ENCODE results near the gene GNLY.

GNLY gene

DNA sequence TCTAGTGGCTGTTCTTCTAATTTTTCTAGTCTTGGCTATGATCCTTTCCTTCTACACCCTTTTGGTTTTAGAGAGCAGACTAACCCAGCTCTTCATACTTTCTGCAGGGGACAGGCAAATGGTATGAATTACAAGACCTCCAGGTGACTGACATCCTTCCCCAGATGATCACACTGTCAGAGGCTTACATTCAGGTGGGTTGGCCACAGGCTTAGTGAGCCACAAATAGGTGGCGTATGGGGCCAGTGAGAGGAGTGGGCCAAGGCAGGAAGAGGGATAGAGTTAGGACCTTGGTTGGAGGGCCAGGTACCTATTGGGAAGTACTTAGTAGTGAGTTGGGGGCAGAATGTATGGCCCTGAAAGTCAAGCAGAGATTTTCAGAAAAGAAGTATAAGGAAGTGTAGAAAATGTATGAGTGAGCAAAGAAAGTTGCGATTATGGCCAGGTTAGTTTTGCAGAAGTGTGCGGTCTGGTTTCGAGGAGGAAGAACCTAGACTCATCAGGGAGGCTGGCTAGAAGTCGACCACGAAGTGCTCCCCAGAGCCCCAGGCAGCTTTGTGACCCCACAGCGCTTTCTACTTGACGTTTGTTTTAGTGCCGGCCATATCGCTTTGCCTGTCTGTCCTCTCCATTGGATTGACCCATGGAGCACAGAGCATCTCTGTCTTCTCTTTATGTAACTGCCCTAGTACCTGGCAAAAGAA lies 46.2 kb upstream of the GNLY start:
- Histone ChIP-seq H3K27me3 (ENCODE audit: insufficient read depth, low read length) (no peaks in the 10 kb centered on the region), H2AFZ (ENCODE audit: low read length) (no peak overlapping the region), H3K27ac (ENCODE audit: low read depth, low read length, poor library complexity, severe bottlenecking) (no peak overlapping the region), H4K20me1 (ENCODE audit: insufficient read depth, low read length) (no peaks in the 10 kb centered on the region), H3K4me2 (ENCODE audit: low read length) (no peak overlapping the region), H3K36me3 (ENCODE audit: insufficient read depth, low read length) (peaks cover 95% of the 10 kb centered on the region), H3K9me3 (ENCODE audit: low read length) (no peaks in the 10 kb centered on the region), H3K79me2 (ENCODE audit: insufficient read depth, low read length) (no peaks in the 10 kb centered on the region), H3K9ac (ENCODE audit: low read length) (no peak overlapping the region), H3K4me3 (ENCODE audit: low read depth, low read length, poor library complexity, severe bottlenecking) (no peak overlapping the region), H3K4me1 (ENCODE audit: insufficient read depth, low read length, severe bottlenecking) (no peaks in the 10 kb centered on the region), H3K9me2 (ENCODE audit: low read depth, low read length) (no peaks in the 10 kb centered on the region), H3F3A (ENCODE audit: insufficient read depth, low read length) (no peaks in the 10 kb centered on the region)
- TF ChIP-seq, protein P1, sequence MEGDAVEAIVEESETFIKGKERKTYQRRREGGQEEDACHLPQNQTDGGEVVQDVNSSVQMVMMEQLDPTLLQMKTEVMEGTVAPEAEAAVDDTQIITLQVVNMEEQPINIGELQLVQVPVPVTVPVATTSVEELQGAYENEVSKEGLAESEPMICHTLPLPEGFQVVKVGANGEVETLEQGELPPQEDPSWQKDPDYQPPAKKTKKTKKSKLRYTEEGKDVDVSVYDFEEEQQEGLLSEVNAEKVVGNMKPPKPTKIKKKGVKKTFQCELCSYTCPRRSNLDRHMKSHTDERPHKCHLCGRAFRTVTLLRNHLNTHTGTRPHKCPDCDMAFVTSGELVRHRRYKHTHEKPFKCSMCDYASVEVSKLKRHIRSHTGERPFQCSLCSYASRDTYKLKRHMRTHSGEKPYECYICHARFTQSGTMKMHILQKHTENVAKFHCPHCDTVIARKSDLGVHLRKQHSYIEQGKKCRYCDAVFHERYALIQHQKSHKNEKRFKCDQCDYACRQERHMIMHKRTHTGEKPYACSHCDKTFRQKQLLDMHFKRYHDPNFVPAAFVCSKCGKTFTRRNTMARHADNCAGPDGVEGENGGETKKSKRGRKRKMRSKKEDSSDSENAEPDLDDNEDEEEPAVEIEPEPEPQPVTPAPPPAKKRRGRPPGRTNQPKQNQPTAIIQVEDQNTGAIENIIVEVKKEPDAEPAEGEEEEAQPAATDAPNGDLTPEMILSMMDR (IDR thresholded peaks at IDR 0.05; ENCODE audit: low read length): no peak
- TF ChIP-seq EZH2 (IDR thresholded peaks at IDR 0.05; ENCODE audit: borderline replicate concordance, low read length): no peak

DNA sequence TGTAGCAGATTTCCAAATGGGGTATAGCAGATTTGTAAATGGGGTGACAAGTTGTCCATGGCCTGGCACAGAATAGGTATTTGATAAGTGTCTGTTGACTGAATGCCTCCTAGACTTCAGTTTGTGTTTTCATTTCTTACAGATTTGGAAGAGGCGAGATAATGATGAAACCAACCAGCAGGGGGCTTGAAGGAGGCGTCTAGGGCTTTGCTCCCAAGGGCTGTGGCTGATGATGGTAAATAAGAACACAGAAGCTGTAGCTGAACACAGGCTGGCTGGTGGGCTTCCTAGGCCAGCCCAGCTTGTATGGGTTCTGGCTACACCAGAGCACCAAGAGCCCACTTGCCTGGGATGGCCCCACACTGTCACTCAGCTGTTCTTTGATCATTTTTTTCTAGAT lies 45.5 kb upstream of the GNLY start:
- no peak overlapping the region for H2AFZ ChIP-seq (ENCODE audit: low read length)
- H3K79me2 ChIP-seq (ENCODE audit: insufficient read depth, low read length): no peaks in the 10 kb centered on the region
- no peak overlapping the region for H3K4me2 ChIP-seq (ENCODE audit: low read length)
- H3K4me3 ChIP-seq (ENCODE audit: low read depth, low read length, poor library complexity, severe bottlenecking): no peak overlapping the region
- no peaks in the 10 kb centered on the region for H3K9me2 ChIP-seq (ENCODE audit: low read depth, low read length)
- no peaks in the 10 kb centered on the region for H3K27me3 ChIP-seq (ENCODE audit: insufficient read depth, low read length)
- H3K4me1 ChIP-seq (ENCODE audit: insufficient read depth, low read length, severe bottlenecking): no peaks in the 10 kb centered on the region
- no peak overlapping the region for H3K27ac ChIP-seq (ENCODE audit: low read depth, low read length, poor library complexity, severe bottlenecking)
- TF ChIP-seq, protein P1 (IDR thresholded peaks at IDR 0.05; ENCODE audit: low read length): peak; percentile 54; the same call in 1 of the 2 replicates
- TF ChIP-seq EZH2 (IDR thresholded peaks at IDR 0.05; ENCODE audit: borderline replicate concordance, low read length): no peak
- H4K20me1 ChIP-seq (ENCODE audit: insufficient read depth, low read length): no peaks in the 10 kb centered on the region
- no peaks in the 10 kb centered on the region for H3F3A ChIP-seq (ENCODE audit: insufficient read depth, low read length)
- no peaks in the 10 kb centered on the region for H3K9me3 ChIP-seq (ENCODE audit: low read length)
- H3K9ac ChIP-seq (ENCODE audit: low read length): no peak overlapping the region
- H3K36me3 ChIP-seq (ENCODE audit: insufficient read depth, low read length): peaks cover 95% of the 10 kb centered on the region

DNA sequence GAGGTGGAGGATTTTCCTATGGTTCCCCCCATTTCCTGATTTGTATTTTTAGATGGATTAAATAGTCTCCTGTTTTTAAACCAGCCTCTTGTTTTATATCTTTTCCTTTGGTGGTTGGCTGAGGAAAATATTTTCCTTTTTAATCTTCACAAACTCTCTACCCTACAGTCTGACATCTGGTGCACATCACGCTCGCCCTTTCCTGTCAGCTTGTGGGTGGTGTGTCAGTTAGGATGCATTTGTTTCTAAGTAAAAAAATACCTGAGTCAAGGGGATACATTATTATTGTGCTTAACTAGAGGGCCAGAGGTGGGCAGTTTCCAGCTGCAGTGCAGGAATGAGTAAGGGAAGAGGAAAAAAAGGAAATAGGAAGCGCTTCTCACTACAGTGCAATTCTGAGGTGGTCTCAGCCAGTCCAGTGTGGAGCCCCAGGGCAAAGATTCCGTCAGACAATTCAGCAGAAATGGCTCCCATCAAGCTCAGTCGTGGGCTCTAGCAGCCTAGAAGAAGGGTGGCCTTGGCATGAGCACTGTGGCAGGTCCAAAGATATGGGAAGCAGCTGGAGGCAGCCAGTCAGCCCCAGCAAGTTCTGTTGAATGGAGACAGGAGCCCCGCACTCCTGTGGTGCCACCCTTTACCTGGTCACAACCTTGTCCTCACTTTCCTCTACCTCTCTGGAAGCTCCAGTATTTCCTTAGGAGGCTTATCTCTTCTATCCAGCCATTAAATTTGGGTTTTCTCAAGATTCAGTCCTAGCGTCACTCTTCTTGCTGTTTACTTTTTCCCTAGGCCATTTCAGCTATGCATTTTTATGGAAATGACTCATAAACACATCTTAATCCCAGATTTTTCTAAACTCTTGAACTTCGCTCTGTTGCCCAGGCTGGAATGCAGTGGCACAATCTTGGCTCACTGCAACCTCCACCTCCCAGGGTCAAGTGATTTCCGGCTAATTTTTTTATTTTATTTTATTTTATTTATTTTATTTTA lies 44.7 kb upstream of the GNLY start:
- no peaks in the 10 kb centered on the region for H3K4me1 ChIP-seq (ENCODE audit: insufficient read depth, low read length, severe bottlenecking)
- peaks cover 93% of the 10 kb centered on the region for H3K36me3 ChIP-seq (ENCODE audit: insufficient read depth, low read length)
- H3K9ac ChIP-seq (ENCODE audit: low read length): no peak overlapping the region
- H3K79me2 ChIP-seq (ENCODE audit: insufficient read depth, low read length): no peaks in the 10 kb centered on the region
- H2AFZ ChIP-seq (ENCODE audit: low read length): no peak overlapping the region
- H3K9me2 ChIP-seq (ENCODE audit: low read depth, low read length): no peaks in the 10 kb centered on the region
- no peak overlapping the region for H3K4me3 ChIP-seq (ENCODE audit: low read depth, low read length, poor library complexity, severe bottlenecking)
- no peaks in the 10 kb centered on the region for H3K27me3 ChIP-seq (ENCODE audit: insufficient read depth, low read length)
- no peak overlapping the region for H3K27ac ChIP-seq (ENCODE audit: low read depth, low read length, poor library complexity, severe bottlenecking)
- no peak overlapping the region for H3K4me2 ChIP-seq (ENCODE audit: low read length)
- H4K20me1 ChIP-seq (ENCODE audit: insufficient read depth, low read length): no peaks in the 10 kb centered on the region
- no peaks in the 10 kb centered on the region for H3F3A ChIP-seq (ENCODE audit: insufficient read depth, low read length)
- H3K9me3 ChIP-seq (ENCODE audit: low read length): no peaks in the 10 kb centered on the region
- TF ChIP-seq, protein P1 (IDR thresholded peaks at IDR 0.05; ENCODE audit: low read length): no peak
- TF ChIP-seq EZH2 (IDR thresholded peaks at IDR 0.05; ENCODE audit: borderline replicate concordance, low read length): no peak

All from OCI-LY1 (cell line).